HG02588 (cell line): ENCODE data around the gene ZNF92.
"Not testable (repeated sequence)": the region's sequence is repeated elsewhere in the genome, so short reads cannot be mapped to it uniquely, and the experiment has no call there.

Experiments
- ATAC-seq: cut with Tn5 transposase; IDR thresholded peaks from one replicate; pipeline ENCODE4 v1.9.1; 2021; ENCODE audit warnings: mild to moderate bottlenecking, moderate library complexity; ENCODE audit not compliant: unreplicated experiment

Gene ZNF92

DNA sequence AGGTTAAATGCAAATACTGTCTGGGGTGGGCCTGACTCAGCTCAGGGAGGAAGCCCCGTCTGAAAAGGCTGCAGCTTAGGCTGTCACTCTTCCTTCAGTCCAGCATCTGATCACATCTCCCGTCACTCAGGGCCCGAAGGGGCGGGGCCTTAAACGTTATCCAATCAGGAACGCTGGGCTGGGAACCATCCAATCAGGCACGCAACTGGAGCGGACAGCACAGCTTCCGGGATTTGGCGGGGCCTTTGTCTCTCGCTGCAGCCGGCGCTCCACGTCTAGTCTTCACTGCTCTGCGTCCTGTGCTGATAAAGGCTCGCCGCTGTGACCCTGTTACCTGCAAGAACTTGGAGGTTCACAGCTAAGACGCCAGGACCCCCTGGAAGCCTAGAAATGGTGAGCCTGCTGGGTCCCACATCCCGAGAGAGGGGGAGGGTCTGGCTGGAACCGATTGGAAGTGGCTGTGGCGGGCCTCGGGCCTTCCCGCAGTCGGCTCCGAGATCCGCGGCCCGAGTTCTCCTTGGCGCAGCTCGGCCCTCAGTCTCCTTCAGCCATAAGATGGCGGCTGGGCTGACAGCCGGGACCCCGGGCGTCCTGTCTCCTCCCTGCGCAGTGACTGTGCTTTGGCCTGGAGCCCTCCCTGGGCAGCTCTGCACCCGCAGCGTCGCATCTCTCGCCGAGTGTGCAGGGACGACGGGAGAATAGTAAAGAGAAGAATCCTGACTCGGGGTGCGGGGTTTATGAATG, at the start of gene ZNF92:
ZNF92 (plus strand) TSS at position 248 of the 744 bp plus-strand sequence; CDS start at position 391, 143 bp downstream.
- peak; percentile 100 for ATAC-seq

DNA sequence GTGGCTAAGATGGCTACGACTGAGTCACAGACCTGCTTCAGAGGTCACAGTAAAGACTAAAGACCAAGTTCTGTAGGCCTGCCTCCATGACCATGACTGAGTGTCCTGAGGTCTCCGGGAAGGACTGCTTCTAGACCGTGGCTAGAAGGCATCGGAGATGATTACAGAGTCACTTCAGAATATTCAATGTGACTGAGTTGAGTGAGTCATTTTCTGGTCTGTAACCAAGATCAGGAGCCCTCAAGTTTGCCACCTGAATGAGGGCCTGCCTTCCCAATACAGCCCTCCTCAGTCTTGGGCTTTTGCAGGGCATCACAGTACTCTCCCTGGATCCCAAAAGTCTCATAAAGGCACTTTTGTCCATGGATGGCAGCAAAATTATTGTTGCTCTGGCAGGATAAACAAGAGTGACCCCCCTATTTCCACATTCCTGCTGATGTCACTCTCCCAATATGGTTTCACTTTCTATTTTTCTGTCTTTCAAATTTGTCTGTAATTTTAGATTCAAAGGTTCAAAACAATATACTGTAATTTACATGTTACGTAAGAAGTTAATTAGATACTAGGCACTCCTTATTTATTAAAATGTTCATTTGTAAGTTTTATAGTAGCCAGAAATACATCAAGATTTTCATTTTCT, 47.7 kb upstream of the ZNF92 start:
- ATAC-seq, result no peak

DNA sequence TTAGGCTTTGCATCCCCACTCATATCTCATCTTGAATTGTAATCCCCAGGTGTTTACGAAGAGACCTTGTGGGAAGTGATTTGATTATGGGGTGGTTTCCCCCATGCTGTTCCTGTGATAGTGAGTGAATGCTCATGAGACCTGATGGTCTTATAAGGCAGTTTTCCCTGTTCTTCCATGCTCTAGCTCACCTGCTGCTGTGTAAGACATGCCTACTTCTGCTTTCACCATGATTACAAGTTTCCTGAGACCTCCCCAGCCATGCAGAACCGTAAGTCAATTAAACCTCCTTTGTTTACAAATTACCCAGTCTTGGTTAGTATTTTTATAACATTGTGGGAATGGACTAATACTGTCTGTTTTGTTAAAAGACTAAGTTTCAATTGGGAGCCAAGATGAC, 35.3 kb upstream of the ZNF92 start:
- ATAC-seq, result peak; percentile 63

DNA sequence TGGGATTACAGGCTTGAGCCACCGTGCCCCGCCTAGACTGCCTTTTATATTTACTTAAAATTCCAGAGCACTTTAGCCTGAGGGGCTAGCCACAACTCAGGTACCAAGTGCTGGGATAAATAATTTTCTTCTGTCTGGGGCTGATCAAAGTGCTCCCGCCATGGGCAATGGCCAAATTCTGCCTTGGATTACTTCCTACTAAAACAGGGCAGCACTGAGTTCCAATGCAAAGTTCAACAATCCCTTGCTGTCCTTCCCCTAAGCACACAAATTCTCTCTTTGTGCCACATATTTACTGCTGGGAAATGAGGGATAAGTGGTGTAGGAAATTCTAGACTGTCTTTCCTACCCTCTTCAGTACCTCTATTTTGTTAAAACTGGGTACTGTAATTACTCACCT, 34.4 kb upstream of the ZNF92 start:
- ATAC-seq, result no peak

DNA sequence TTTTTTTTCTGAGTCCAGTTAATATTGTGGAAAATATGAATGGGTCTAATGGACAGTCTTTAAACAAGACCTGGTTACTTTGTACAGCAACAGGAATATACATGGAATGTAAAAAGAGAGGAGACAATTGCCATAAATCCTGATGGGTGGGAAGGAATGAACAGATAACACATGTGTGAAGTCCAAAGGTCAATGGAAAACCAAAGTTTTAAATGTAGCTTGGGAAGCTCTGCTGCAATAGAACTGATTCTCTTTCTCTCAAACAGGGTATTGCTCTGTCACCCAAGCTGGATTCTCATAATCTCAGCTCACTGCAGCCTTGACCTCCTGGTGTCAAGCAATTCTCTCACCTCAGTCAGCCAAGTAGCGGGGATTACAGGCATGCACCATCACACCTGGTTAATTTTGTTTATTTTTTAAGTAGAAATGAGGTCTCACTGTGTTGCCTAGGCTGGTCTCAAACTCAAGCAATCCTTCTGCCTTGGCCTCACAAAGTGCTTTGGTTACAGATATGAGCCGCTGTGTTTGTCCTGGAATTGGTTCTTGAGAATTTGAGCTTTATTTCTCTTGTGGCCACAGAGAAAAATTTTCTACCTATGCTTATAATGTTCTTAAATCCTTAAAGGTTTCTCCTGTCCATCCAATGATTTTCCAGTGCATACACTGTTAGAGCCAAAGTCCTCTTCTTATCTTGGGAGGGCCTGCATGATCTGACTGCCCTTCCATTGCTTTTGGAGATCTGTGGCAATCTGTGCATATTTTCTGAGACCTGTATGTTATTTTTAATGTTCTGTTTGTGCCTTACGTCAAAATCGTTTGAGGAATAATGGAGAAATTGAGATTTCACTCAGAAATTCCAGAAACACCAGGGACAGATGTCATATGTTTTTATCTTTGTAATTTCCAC, 30.7 kb upstream of the ZNF92 start:
- ATAC-seq, result no peak

DNA sequence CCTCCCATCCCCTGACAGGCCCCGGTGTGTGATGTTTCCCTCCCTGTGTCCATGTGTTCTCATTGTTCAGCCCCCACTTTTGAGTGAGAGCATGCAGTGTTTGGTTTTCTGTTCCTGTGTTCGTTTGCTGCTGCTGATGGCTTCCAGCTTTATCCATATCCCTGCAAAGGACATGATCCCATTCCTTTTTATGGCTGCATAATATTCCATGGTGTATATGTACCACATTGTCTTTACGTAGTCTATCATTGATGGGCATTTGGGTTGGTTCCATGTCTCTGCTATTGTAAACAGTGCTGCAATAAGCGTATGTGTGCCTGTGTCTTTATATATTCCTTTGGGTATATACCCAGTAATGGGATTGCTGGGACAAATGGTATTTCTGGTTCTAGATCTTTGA, 29.1 kb upstream of the ZNF92 start:
- not testable (repeated sequence) for ATAC-seq

DNA sequence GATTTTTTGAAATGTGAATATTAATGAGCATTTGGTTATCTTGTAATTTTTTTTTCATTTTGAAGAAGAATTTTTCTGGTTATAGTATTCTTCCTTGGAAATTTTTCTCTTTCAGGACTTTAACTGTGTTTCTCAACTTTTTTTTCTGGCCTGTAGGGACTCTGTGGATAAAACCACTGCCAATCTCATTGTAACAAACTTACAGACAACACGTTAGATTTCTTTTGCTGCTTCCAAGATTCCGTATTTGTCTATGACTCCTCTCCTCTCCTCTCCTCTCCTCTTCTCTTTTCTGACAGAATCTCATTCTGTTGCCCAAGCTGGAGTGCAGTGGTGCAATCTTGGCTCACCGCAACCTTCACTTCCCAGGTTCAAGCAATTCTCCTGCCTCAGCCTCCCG, 19.4 kb upstream of the ZNF92 start:
- ATAC-seq, result no peak

DNA sequence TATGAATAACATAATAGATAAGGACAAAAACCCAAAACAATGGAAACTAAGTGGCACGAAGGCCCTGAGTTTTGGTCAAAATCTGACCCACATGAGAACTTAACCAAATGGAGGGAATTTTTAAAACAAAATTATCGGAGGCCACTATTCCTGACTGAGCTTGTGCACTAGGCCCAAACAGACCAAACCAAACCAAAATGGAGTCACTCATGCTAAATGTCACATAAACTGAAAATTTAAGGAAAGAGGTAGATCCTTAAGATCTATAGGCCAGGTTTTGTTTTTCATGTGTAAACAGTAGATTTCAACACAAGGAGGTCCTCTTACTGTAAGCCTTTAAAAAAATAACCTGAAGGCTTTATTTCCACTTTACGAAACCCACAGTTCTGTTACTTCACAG, 3.8 kb upstream of the ZNF92 start:
- ATAC-seq, result no peak

DNA sequence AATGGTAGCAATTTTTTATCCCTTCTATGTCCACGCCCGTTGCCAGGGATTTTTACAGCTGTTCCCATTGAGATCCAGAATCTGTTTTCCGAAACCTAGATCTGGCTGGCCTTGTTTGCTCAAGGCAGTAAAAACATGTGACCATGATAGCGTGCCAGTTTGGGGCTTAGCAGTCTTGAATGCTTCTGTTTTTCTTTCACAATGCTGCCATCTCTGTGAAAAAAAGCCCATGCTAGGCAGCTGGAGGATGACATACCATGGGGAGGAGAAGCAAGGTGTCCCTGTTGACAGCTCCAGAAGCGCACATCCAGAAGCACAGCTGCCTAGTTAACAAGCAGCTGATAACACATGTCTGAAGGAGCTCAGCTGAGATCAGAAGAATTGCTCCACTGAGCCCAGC, 2.2 kb upstream of the ZNF92 start:
- no peak for ATAC-seq

DNA sequence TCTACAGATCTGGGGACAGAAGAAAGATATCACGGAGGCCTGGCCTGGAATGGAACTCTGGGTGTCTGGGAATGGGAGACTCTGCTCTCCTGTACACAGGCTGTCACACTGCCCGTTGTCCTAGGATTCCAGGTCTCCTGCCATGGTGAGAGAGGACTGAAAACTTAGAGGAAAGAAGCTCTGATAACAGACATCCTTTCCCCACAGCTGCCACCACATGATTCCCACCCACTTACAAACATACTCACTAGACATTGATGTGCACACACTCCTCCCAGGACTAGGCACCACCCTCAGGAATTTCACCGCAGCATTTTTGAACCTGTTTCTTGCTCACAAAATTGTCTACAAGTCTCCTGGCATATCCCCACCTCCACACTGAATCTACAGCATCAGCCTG, 5.7 kb downstream of the ZNF92 start:
- no peak for ATAC-seq

DNA sequence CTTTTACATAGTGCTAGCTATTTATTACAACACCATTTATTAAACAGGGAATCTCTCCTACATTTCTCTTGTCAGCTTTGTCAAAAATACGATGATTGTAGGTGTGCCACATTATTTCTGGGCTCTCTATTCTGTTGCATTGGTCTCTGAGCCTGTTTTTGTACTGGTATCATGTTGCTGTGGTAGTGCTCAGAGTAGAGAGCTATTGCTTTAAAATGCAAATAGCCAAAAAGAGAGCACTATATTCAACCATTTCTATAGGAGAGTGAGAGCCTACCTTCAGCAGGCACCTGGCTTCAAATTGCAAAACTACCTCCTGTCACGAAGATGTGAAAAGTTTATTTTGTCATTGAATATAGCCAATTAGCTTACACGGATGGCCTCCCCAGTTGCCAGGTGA, 8.1 kb downstream of the ZNF92 start:
- no peak for ATAC-seq

DNA sequence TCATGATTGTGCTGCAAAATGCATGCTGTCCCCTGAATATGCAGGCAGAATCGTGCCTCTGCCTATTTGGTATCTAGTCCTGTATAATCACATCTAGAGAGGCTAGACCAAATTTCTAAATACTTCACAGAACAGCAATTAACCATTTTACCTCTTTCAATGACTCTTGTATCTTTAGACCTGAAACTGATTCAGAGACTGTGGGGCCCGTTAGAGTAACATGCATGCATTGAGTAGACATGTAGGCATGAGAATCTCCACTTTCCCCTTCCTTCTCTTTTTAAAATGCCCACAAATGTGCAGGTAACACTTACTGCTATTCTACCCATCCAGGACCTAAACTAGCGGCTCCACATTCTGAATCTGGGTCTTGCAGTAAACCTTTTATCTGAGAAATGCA, 8.8 kb downstream of the ZNF92 start:
- ATAC-seq, result no peak

DNA sequence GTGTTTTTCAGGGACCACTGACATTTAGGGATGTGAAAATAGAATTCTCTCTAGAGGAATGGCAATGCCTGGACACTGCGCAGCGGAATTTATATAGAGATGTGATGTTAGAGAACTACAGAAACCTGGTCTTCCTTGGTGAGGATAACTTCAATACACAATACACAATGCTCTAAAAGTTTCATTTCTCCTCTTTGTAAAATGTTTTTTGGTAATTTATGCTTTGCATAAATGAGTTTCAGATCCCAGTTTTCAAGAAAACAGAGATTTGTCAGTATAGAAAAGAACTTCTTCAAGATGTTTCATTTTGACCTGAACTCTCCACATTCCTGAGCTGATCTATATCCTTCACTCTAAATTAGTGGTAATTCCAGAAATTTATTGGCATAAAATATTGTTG, 14.2 kb downstream of the ZNF92 start:
- ATAC-seq, result no peak

DNA sequence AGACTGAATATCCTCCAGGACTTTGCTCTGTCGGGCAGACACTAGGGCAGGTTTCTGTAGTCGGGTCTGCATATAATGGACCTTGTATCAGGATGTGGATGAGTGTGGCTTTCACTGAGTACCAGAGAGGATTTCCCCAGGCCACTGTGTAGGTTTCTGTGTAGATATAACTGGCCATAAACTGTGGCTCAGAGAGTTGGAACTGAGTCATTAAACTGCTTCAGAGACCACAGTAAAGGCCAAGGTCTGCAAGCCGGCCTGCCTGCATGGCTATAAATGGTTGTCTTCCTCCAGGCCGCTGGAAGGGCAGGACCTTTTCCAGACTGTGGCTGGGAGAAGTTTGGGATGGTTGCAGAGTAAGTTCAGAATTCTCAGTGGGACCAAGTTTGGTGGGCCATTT, 16.9 kb downstream of the ZNF92 start:
- ATAC-seq, result peak; percentile 77

DNA sequence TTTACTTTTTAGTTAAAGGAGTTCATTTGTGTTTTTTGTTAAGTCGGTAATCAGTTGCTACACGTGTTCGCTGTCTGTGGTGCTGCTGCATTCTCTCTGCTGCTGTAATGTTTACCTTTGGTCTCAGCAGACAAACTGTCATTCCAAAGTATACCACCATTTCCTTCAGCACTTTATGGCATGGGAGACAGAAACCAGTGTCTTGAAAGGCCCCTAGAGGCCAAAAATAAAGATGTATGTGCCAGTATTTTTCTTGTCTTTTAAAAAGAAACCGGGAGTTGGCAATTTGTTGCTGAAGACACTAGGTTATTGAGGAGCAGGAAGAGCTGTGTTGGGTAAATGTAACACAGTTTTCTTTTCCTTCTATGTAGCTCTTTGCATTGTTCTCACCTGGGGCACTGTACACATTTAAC, 24.1 kb downstream of the ZNF92 start:
- no peak for ATAC-seq

DNA sequence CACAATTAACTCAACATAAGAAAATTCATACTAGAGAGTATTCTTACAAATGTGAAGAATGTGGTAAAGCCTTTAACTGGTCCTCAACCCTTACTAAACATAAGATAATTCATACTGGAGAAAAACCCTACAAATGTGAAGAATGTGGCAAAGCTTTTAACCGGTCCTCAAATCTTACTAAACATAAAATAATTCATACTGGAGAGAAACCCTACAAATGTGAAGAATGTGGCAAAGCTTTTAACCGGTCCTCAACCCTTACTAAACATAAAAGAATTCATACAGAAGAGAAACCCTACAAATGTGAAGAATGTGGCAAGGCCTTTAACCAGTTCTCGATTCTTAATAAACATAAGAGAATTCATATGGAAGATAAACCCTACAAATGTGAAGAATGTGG, 25.0 kb downstream of the ZNF92 start:
- not testable (repeated sequence) for ATAC-seq

DNA sequence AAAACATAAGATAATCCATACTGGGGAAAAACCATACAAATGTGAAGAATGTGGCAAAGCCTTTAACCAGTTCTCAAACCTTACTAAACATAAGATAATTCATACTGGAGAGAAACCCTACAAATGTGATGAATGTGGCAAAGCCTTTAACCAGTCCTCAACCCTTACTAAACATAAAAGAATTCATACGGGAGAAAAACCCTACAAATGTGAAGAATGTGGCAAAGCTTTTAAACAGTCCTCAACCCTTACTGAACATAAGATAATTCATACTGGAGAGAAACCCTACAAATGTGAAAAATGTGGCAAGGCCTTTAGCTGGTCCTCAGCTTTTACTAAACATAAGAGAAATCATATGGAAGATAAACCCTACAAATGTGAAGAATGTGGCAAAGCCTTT, 25.4 kb downstream of the ZNF92 start:
- ATAC-seq, result not testable (repeated sequence)

DNA sequence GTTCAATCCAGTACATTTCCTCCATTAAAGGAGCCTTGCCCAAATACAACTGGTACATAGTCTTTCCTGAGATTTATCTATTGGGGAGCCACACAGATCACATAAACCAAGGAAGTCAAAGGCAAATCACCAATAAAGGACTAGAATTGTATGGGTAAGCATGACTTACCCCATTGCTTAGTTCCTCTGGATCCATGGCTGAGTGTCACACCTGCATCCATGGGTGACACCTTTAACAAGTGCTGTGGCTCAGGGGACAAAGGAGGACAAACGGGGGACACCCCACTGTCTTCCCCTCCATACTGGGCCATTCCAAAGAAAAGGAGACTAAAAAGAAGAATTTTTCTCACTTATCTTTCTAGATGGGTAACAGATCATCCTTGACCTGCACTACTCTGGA, 30.4 kb downstream of the ZNF92 start:
- ATAC-seq, result no peak

DNA sequence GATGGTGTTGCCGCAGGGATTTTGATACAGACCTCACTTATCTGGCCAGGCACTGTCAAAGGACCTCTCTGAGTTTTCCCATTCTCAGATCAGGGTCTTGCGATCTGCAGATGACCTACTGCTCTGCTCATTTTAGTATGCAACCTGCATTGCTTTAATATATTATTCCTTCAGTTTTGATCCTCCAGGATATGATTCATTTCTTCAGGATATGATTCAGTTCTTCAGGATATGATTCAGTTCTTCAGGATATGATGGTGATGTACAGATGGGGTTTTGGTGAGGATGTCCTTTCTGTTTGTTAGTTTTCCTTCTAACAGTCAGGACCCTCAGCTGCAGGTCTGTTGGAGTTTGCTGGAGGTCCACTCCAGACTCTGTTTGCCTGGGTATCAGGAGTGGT, 33.1 kb downstream of the ZNF92 start:
- ATAC-seq, result not testable (repeated sequence)

DNA sequence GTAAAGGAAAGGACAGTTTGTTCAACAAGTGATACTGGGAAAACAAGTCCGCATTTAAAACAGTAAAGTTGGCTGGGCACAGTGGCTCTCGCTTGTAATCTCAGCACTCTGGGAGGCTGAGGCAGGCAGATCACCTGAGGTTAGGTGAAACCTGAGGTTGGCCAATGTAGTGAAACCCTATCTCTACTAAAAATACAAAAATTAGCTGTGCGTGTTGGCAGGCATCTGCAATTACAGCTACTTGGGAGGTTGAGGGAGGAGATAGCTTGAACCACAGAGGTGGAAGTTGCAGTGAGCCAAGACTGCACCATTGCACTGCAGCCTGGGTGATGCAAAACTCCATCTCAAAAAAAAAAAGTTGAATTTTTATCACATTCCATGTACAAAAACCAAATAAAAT, 35.7 kb downstream of the ZNF92 start:
- no peak for ATAC-seq

DNA sequence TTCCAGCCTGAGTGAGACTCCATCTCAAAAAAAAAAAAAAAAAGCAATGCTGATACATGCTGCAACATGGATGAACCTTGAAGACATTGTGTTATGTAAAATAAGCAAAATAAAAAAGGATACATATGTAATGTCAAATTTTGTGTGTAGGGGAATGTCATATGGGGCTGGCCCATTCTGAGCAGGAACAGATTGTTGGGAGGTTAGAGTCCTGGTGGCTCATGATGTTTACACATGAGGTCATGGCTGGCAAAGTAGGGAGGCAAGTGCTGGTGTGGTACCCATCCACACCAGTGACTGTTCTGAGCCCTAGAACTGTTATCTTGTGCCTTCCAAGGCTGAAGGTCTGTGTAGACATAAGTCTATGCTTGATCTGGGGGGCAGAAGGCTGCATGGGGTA, 37.6 kb downstream of the ZNF92 start:
- no peak for ATAC-seq

DNA sequence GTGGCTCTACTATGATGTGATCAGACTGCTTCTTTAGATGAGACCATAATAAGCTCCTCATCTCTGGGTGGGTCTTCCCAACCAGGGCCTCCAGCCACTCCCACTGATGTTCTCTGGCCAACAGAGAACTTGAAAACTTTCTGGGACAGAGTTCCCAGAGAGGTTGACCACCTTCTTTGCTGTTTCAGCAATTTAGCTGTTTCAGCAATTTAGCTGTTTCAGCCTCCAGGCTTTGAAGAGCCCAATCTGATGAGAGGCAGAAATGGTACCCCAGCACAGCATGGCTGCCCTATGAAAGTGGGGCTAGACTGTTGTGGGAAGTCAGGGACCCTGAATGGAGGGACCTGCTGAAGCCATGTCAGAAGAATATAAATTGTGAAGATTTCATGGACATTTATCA, 49.0 kb downstream of the ZNF92 start:
- no peak for ATAC-seq
